T1000 (cell line): ENCODE measurements around the gene THAP7.
"Not testable (repeated sequence)": the region's sequence is repeated elsewhere in the genome, so short reads cannot be mapped to it uniquely, and the experiment has no call there.

Experiments
- DNase-seq: peaks from one replicate; lab custom pipeline; 2025; ENCODE audit warnings: mixed read lengths; lab: John Stamatoyannopoulos, UW

The THAP7 gene

GRCh38 chr22:20978419-20978818 is 23.5 kb downstream of the THAP7 start:
- no peak for DNase-seq

- no peak for DNase-seq
Measured at GRCh38 chr22:20977516-20978170, 24.3 kb downstream of the THAP7 start.

GRCh38 chr22:20977019-20977418 is 24.9 kb downstream of the THAP7 start:
- no peak for DNase-seq

- DNase-seq: no peak
Measured at GRCh38 chr22:20976291-20976877, 25.5 kb downstream of the THAP7 start.

- no peak for DNase-seq
Measured at GRCh38 chr22:20975541-20976290, 26.2 kb downstream of the THAP7 start.

GRCh38 chr22:20974336-20974955 is 27.5 kb downstream of the THAP7 start:
- no peak for DNase-seq

- no peak for DNase-seq
Measured at GRCh38 chr22:20973634-20974286, 28.2 kb downstream of the THAP7 start.

- no peak for DNase-seq
Measured at GRCh38 chr22:20972933-20973577, 28.9 kb downstream of the THAP7 start.

GRCh38 chr22:20972014-20972694 is 29.8 kb downstream of the THAP7 start:
- not testable (repeated sequence) for DNase-seq

- no peak for DNase-seq
Measured at GRCh38 chr22:20970939-20971657, 30.8 kb downstream of the THAP7 start.

- no peak for DNase-seq
Measured at GRCh38 chr22:20968281-20968977, 33.5 kb downstream of the THAP7 start.

GRCh38 chr22:20967697-20968211 is 34.2 kb downstream of the THAP7 start:
- no peak for DNase-seq

- DNase-seq: no peak
Measured at GRCh38 chr22:20966883-20967696, 34.8 kb downstream of the THAP7 start, which contains the start of gene AIFM3. Gene AIFM3 (plus strand): TSS chr22:20967255. CDS start chr22:20967945, 690 bp downstream.

GRCh38 chr22:20965888-20966855 is 35.7 kb downstream of the THAP7 start:
- no peak for DNase-seq

- DNase-seq: no peak
Measured at GRCh38 chr22:20965104-20965887, 36.6 kb downstream of the THAP7 start.

- no peak for DNase-seq
Measured at GRCh38 chr22:20964799-20965103, 37.2 kb downstream of the THAP7 start.
